NOMO-1 (cell line): ENCODE data around the gene ARSG.

Experiments
- DNase-seq, 2 experiments: peaks; one replicate each; lab custom pipeline; 2025; ENCODE audit not compliant: unreplicated experiment in 2 of 2; lab: John Stamatoyannopoulos, UW

ARSG gene

DNA sequence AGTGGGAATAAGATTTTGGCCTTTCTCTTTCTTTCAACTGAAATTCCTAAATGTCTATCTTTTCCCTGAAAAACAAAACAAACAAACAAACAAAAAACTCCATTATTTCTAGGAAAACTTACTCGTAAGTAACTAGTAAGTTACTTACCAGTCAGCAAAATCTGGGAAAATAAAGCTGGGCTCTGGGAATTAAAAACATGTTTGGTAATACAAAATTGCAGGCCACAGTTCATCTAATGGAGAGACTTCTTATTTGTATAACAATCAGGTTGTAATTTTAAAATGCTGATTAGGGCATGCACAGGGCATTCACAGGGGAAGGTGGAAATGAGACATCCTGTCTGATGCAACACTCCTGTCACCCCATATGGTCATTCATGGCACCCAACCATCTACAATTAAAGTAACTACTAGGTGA lies 169.8 kb downstream of the ARSG start:
- no peak for DNase-seq

DNA sequence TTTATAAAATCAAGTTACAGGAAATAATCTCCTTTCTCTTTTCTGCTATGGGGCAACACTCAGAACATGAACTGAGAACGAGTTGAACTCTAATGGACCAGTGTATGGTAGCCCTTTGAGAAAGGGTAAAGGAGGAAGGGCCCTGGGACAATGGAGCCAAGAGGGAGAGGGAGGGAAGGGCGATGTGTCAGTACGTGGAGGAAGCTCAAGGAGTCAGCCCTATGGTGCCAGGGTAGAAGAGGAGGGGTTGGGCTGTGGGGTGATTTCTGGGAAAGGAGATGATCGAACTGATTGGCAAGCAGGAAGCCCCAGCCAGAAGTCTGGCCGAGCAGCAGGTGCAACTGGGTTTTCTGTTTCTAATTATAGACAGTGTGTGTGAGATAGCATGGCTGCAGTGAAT lies 170.3 kb downstream of the ARSG start:
- no peak for DNase-seq

DNA sequence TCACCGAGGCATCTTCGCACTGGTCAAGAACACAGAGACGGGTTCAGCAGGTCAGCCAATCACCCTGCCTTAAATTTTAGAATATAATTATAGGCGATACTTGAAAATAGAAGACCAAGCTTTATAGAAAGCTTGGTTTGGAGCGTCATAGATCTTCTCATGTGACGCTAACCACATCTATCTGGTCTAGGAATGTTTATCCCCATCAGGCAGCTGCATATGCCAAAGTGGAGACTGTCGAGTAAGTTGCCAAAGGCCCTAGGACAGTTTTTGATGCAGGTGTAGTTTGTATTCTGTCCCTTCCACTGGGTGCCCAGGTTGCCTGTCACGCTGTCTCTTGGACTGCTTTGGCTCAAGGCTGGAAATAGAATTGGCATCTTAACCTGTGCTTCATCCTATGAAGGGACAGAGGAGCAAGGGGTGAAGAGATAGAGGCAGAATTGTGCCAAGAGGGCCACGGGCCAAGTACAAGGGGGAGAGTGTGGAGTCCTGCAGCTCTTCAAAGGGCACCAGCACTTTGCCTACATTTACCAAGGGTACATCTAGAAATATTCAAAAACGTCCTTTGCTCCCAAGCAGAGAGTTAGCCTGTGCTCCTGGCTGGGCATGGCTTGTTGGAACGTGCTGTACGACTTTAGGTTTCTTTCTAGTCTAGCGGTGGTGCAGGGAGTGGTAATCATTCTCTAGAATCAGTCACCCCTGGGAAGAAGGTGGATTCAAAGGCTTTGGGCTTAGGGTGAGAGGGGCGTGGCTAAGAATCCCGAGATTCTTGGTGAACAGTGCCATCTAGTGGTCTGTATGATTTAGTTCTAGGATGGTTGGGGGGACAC lies 171.3 kb downstream of the ARSG start:
- peak; percentile 71 to 81 for DNase-seq

DNA sequence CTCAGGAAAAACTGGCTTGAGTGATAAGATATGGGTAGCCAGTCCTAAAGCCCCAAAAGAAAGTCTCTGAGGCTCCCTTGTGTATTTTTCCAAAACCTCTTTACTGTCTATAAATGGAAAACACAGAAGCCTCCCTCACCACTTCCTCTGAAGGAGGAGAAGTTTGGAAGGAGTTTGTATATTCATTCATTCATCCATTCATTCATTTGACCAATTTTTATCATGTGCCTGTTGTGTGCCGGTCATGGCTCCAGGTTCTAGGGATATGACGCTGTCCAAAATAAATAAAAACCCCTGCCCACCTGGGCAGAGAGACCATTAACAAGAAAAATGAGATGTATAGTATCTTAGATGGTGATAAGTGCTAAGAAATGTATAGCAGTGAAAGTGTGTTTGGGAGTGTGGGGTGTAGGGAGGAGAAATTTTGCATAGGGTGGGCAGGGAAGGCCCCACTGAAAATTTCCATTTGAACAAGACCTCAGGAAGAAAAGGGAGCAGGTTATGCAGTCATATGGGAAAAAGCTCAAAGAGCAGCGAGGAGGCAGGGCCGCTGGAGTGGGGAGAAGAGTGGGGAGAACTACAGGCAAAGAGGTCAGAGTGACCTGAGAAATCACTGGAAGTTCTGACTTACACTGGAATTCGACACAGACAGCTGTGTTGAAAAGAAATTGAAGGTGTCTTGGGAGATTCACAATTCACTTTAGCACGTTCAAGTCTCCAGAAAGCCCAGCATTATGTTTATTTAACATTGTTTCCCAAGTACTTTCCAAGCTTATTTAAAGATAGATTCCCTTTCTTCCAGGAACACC lies 172.1 kb downstream of the ARSG start:
- DNase-seq, result no peak

DNA sequence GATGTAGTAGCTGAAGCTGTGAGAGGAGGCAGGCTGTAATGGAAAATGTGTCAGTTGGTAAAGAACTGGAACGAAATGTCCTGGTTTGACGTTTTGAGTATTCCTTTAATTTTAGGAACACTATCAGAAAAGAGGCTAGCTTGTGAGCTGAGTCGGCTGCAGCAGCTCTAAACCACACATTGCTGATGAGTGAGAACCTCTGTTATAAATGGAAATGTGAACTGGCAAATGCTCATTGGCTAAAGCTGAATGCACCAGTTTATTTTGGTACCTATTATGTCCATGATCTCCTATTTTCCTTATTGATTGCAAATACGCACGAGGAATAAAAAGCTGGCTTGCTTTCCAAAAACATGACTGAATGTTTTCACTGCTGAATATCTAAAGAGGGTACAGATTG lies 177.0 kb downstream of the ARSG start:
- no peak for DNase-seq

DNA sequence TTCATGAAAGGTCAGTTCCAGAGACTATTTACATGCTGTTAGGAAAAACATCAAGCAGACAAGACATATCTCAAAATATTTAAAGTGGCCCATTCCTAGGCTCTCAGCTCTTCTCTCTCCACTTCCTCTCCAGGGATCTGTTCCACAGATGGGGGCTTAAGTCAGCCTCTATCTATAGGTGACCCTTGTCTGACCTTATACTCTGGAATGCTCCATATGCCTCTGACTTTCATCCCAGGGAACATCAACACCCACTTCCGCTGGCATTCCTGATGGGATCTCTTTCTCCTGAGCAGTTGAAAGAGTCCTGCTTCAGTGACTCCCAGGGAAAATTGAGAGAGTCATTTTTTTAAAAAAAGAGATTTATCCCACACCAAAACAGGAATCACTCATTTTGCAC lies 177.5 kb downstream of the ARSG start:
- DNase-seq, result no peak
